Left lung (tissue), 10 donors: ENCODE results near the gene OR2S2. TPM values are rescaled to one million over a fixed set of nuclear protein-coding genes. Genes with fewer than 3 reads are reported as not detected.

Experiments used
- ATAC-seq: fragments of 200-7000 bp; cut with Tn5 transposase; one replicate; pipeline ENCODE4 v1.9.1; 2020; ENCODE audit warnings: moderate library complexity
- DNase-seq, 4 donors: peaks; one replicate each; pipeline ENCODE4 v3.0.0-alpha.2; 2013 to 2020
- H3K27ac ChIP-seq, 2 donors: fragments of 200-600 bp; sonication (generic) in 1 of 2; one replicate each; pipeline versions ENCODE4 v1.5.0 to v1.8.0; 2020 to 2021
- H3K27me3 ChIP-seq, 2 donors: fragments of 200-600 bp; sonication (generic) in 1 of 2; one replicate each; pipeline versions ENCODE4 v1.5.0 to v1.8.0; 2020 to 2021
- H3K36me3 ChIP-seq, 2 donors: fragments of 200-600 bp; sonication (generic) in 1 of 2; one replicate each; pipeline versions ENCODE4 v1.5.0 to v1.8.0; 2020 to 2021
- H3K4me1 ChIP-seq, 2 donors: fragments of 200-600 bp; one replicate each; pipeline ENCODE4 v1.8.0; 2021
- H3K4me3 ChIP-seq, 2 donors: fragments of 200-600 bp; sonication (generic) in 1 of 2; one replicate each; pipeline versions ENCODE4 v1.5.0 to v1.8.0; 2020 to 2021; ENCODE audit warnings: mild to moderate bottlenecking in 1 of 2
- H3K9me3 ChIP-seq, 2 donors: fragments of 200-600 bp; sonication (generic) in 1 of 2; one replicate each; pipeline versions ENCODE4 v1.5.0 to v1.8.0; 2020 to 2021
- CTCF ChIP-seq, 2 donors: fragments of 200-600 bp; sonication (generic) in 1 of 2; IDR thresholded peaks; one replicate each; pipeline versions ENCODE4 v1.5.0 to v1.8.0; 2021; ENCODE audit warnings: antibody characterized with exemption in 2 of 2
- intact Hi-C, 2 donors: fragments of 100-400 bp; cut with DNase I; formaldehyde crosslinking; loops; one replicate each; pipeline versions ENCODE4 v1.11.2 to v1.14.2; 2022
- polyA plus RNA-seq, 6 donors: library from polyadenylated mRNA; unstranded; fragments of 120-200 nt; gene quantifications; one replicate each; pipeline ENCODE4 v1.2.1, GENCODE V29; 2013; ENCODE audit not compliant: insufficient read length in 6 of 6
- total RNA-seq, 2 donors: library from RNA; stranded (reverse); fragmentation: NEBNext Ultra II Directional; extraction: Animal tissue kit (Norgen Biotek cat#: 25700); gene quantifications; one replicate each; pipeline ENCODE4 v1.2.1, GENCODE V29; 2021
- donor health status: DM: no; HTN: yes; CAD: no.
- donor health status: DM: no; HTN: no; CAD: no.

OR2S2 gene
- total and polyA plus RNA-seq, 8 donors = 0.32 TPM; not detected in 7

- intact Hi-C loops = no loop called here
- ATAC-seq (no peak), DNase-seq (no peak)
- no peaks in the 10 kb centered on the region for H3K4me1 ChIP-seq
- no peak overlapping the region for H3K27ac ChIP-seq
- H3K36me3 ChIP-seq = no peaks in the 10 kb centered on the region
- H3K9me3 ChIP-seq = no peaks in the 10 kb centered on the region
- no peak overlapping the region for H3K4me3 ChIP-seq
- TF ChIP-seq CTCF (IDR thresholded peaks at IDR 0.05) = no peak
- peaks cover 0 to 2% of the 10 kb centered on the region in 2 donors for H3K27me3 ChIP-seq
Measured at GRCh38 chr9:35965011-35965410, 7.1 kb upstream of the OR2S2 start.

- Histone ChIP-seq H3K27ac (no peak overlapping the region), H3K36me3 (no peaks in the 10 kb centered on the region), H3K4me1 (no peaks in the 10 kb centered on the region), H3K9me3 (no peaks in the 10 kb centered on the region), H3K27me3 (no peaks in the 10 kb centered on the region), H3K4me3 (no peak overlapping the region)
- ATAC-seq = peak; percentile 78
- TF ChIP-seq CTCF (IDR thresholded peaks at IDR 0.05) = no peak
- DNase-seq = no peak
- intact Hi-C loops = no loop called here
Measured at GRCh38 chr9:35962126-35962906, 4.4 kb upstream of the OR2S2 start.

GRCh38 chr9:35960039-35960655 lies 2.2 kb upstream of the OR2S2 start:
- no peaks in the 10 kb centered on the region for H3K27me3 ChIP-seq
- ATAC-seq (no peak), DNase-seq (no peak)

GRCh38 chr9:35956651-35957050 lies 1.3 kb downstream of the OR2S2 start:
- no peak for DNase-seq
- Histone ChIP-seq H3K36me3 (no peaks in the 10 kb centered on the region), H3K27ac (no peak overlapping the region), H3K4me1 (no peaks in the 10 kb centered on the region), H3K9me3 (no peaks in the 10 kb centered on the region), H3K27me3 (no peaks in the 10 kb centered on the region), H3K4me3 (no peak overlapping the region)
- intact Hi-C loops = no loop called here
- no peak for TF ChIP-seq CTCF (IDR thresholded peaks at IDR 0.05)
- no peak for ATAC-seq

More at GRCh38 chr9:35960039-35960655, 2.2 kb upstream of the OR2S2 start:
- H3K27ac ChIP-seq = no peak overlapping the region
- TF ChIP-seq CTCF (IDR thresholded peaks at IDR 0.05) = no peak
- H3K4me3 ChIP-seq = no peak overlapping the region
- intact Hi-C loops = no loop called here
- H3K4me1 ChIP-seq = no peaks in the 10 kb centered on the region
- no peaks in the 10 kb centered on the region for H3K9me3 ChIP-seq
- no peaks in the 10 kb centered on the region for H3K36me3 ChIP-seq

- Histone ChIP-seq H3K27ac (no peak overlapping the region), H3K4me3 (no peak overlapping the region), H3K36me3 (no peaks in the 10 kb centered on the region), H3K27me3 (no peaks in the 10 kb centered on the region), H3K9me3 (no peaks in the 10 kb centered on the region), H3K4me1 (no peaks in the 10 kb centered on the region)
- DNase-seq = peak in 2 of 4 donors; percentile 63 to 80
- TF ChIP-seq CTCF (IDR thresholded peaks at IDR 0.05) = peak; percentile 65 to 86
- peak; percentile 93 for ATAC-seq
- intact Hi-C loops = no loop called here
Measured at GRCh38 chr9:35954942-35955546, 2.9 kb downstream of the OR2S2 start.
